Activated CD4-positive, alpha-beta T cell treated with anti-CD3 and anti-CD28 coated beads, Interleukin-2, Interleukin-4, amounts not matched to agents 100 ng/mL and 50 ng/mL, durations not matched to agents 16 hours and 8 hours (primary cell): ENCODE data around the gene GJC2.
"Not testable (repeated sequence)": the region's sequence is repeated elsewhere in the genome, so short reads cannot be mapped to it uniquely, and the experiment has no call there.

Experiments used
- DNase-seq: peaks from one replicate; pipeline ENCODE4 v3.0.0-alpha.2; 2020; ENCODE audit warnings: low spot score

Gene GJC2

GRCh38 chr1:228173528-228174481, 24.1 kb downstream of the GJC2 start:
- DNase-seq = not testable (repeated sequence)

GRCh38 chr1:228174482-228175315, 25.0 kb downstream of the GJC2 start:
- DNase-seq = no peak

- no peak for DNase-seq
These were observed 25.7 kb downstream of the GJC2 start for GRCh38 chr1:228175316-228176023.

- no peak for DNase-seq
These were observed 26.3 kb downstream of the GJC2 start for GRCh38 chr1:228176024-228176395.

GRCh38 chr1:228176461-228177182, 26.9 kb downstream of the GJC2 start:
- DNase-seq = no peak

GRCh38 chr1:228177183-228177475, 27.4 kb downstream of the GJC2 start:
- DNase-seq = no peak

GRCh38 chr1:228177721-228178710, 28.3 kb downstream of the GJC2 start:
- DNase-seq = no peak

- DNase-seq = no peak
These were observed 29.3 kb downstream of the GJC2 start for GRCh38 chr1:228178737-228179684.

GRCh38 chr1:228180271-228180958, 30.7 kb downstream of the GJC2 start:
- no peak for DNase-seq

- DNase-seq = no peak
These were observed 31.4 kb downstream of the GJC2 start for GRCh38 chr1:228180959-228181644.

- DNase-seq = no peak
These were observed 31.9 kb downstream of the GJC2 start for GRCh38 chr1:228181645-228182034.

GRCh38 chr1:228182296-228183030, 32.7 kb downstream of the GJC2 start:
- no peak for DNase-seq

- no peak for DNase-seq
These were observed 34.4 kb downstream of the GJC2 start for GRCh38 chr1:228184152-228184551.

GRCh38 chr1:228185641-228185965, 35.9 kb downstream of the GJC2 start:
- DNase-seq = peak; percentile 33

- not testable (repeated sequence) for DNase-seq
These were observed 38.5 kb downstream of the GJC2 start for GRCh38 chr1:228188249-228188648.

- no peak for DNase-seq
These were observed 40.5 kb downstream of the GJC2 start for GRCh38 chr1:228190182-228190581.

- no peak for DNase-seq
These were observed 41.0 kb downstream of the GJC2 start for GRCh38 chr1:228190778-228191177.

GRCh38 chr1:228194436-228194835, 44.7 kb downstream of the GJC2 start:
- DNase-seq = no peak
